HCT116 (cell line): Measurements from ENCODE around the gene PSMD5. TPM values are rescaled to one million over a fixed set of nuclear protein-coding genes. Genes with fewer than 3 reads are reported as not detected.

Experiments
- ATAC-seq: fragments of 200-7000 bp; cut with Tn5 transposase; 2 replicates; pipeline ENCODE4 v1.9.1; 2020; ENCODE audit warnings: mild to moderate bottlenecking, moderate library complexity
- BruUV-seq: library from RNA; stranded (reverse); fragments of 400-500 nt; replicated peaks from 2 replicates; lab custom pipeline; 2021; lab: Mats Ljungman, UMichigan
- CTCF ChIA-PET: fragments of 300-600 bp; sonication (Branson Sonifier 250); formaldehyde crosslinking; loops from one replicate; lab custom pipeline; 2021; ENCODE audit warnings: antibody characterized with exemption; lab: Charles Lee
- POLR2A ChIA-PET: fragments of 300-600, 350-600 bp; sonication (Branson Sonifier 250); formaldehyde crosslinking; loops from one replicate; lab custom pipeline; 2021; ENCODE audit warnings: antibody characterized with exemption; lab: Charles Lee
- RAD21 ChIA-PET, 2 experiments: fragments of 300-600 bp; sonication (Branson Sonifier 250); formaldehyde crosslinking; loops; one replicate each; lab custom pipeline; 2023; ENCODE audit warnings: low total read pairs in 2 of 2; ENCODE audit not compliant: uncharacterized antibody in 2 of 2, unreplicated experiment in 2 of 2, low non-redundant PET in 1 of 2; lab: Charles Lee
- DNase-seq: peaks from one replicate; pipeline ENCODE4 v3.0.0-alpha.2; 2010; ENCODE audit warnings: low read depth, low spot score
- H2AFZ ChIP-seq: fragments of 200-600 bp; shearing (Covaris generic), sonication (generic); 2 replicates; pipeline ENCODE4 v1.6.1; 2017; ENCODE audit warnings: low read depth, mixed run types, mixed read lengths, antibody characterized with exemption, low read length; ENCODE audit not compliant: poor library complexity, severe bottlenecking
- H3K27ac ChIP-seq: 2 replicates; pipeline ENCODE4 v1.5.1; 2012; ENCODE audit warnings: low read depth, low read length
- H3K27me3 ChIP-seq: fragments of 200-600 bp; sonication (generic); 2 replicates; pipeline ENCODE4 v1.6.1; 2016; ENCODE audit warnings: mixed run types, low read length, mixed read lengths; ENCODE audit not compliant: insufficient read depth
- H3K36me3 ChIP-seq, 2 experiments: fragments of 200-500 bp in 1 of 2; fragments of 200-600 bp in 1 of 2; sonication (Bioruptor generic) in 1 of 2; sonication (generic) in 1 of 2; 2 replicates each; pipeline versions ENCODE4 v1.5.1 to v1.6.1; 2014 to 2016; ENCODE audit warnings: low read length in 2 of 2, inconsistent platforms in 1 of 2, mixed read lengths in 1 of 2, mixed run types in 1 of 2; ENCODE audit not compliant: insufficient read depth in 2 of 2, control insufficient read depth in 1 of 2
- H3K4me1 ChIP-seq, 2 experiments: fragments of 200-600 bp in 1 of 2; sonication (generic) in 1 of 2; 2 replicates each; pipeline versions ENCODE4 v1.5.1 to v1.6.1; 2012 to 2017; ENCODE audit warnings: low read length in 2 of 2, inconsistent platforms in 1 of 2, mild to moderate bottlenecking in 1 of 2, mixed read lengths in 1 of 2, mixed run types in 1 of 2, moderate library complexity in 1 of 2; ENCODE audit not compliant: insufficient read depth in 2 of 2, control insufficient read depth in 1 of 2
- H3K4me2 ChIP-seq: fragments of 200-600 bp; sonication (generic); 2 replicates; pipeline ENCODE4 v1.6.1; 2017; ENCODE audit warnings: mixed run types, low read length, mixed read lengths
- H3K4me3 ChIP-seq, 2 experiments: fragments of 200-600 bp in 1 of 2; sonication (generic) in 1 of 2; replicated peaks in 1 of 2; 2 replicates each; pipeline ENCODE4 v1.5.1; 2011 to 2016; ENCODE audit warnings: low read length in 2 of 2, control low read depth in 1 of 2, low read depth in 1 of 2, mild to moderate bottlenecking in 1 of 2, mixed read lengths in 1 of 2, mixed run types in 1 of 2
- H3K79me2 ChIP-seq: fragments of 200-600 bp; sonication (generic); 2 replicates; pipeline ENCODE4 v1.6.1; 2017; ENCODE audit warnings: mild to moderate bottlenecking, mixed run types, low read length, moderate library complexity, mixed read lengths; ENCODE audit not compliant: insufficient read depth
- H3K9ac ChIP-seq: fragments of 200-600 bp; sonication (generic); 2 replicates; pipeline ENCODE4 v1.6.1; 2016; ENCODE audit warnings: low read length, mixed read lengths
- H3K9me2 ChIP-seq: fragments of 200-600 bp; sonication (generic), shearing (Covaris generic); 2 replicates; pipeline ENCODE4 v1.6.1; 2017; ENCODE audit warnings: mixed run types, mild to moderate bottlenecking, moderate library complexity; ENCODE audit not compliant: insufficient read depth
- H3K9me3 ChIP-seq, 2 experiments: fragments of 200-500 bp in 1 of 2; fragments of 200-600 bp in 1 of 2; sonication (Bioruptor generic) in 1 of 2; sonication (generic) in 1 of 2; 2 replicates each; pipeline ENCODE4 v1.6.1; 2014 to 2017; ENCODE audit warnings: low read length in 2 of 2, mixed read lengths in 2 of 2, inconsistent platforms in 1 of 2, low read depth in 1 of 2, mild to moderate bottlenecking in 1 of 2, mixed run types in 1 of 2, moderate library complexity in 1 of 2; ENCODE audit not compliant: control insufficient read depth in 1 of 2, insufficient read depth in 1 of 2
- H4K20me1 ChIP-seq: fragments of 200-600 bp; sonication (generic), shearing (Covaris generic); 2 replicates; pipeline ENCODE4 v1.6.1; 2017; ENCODE audit warnings: mixed run types, mild to moderate bottlenecking, moderate library complexity; ENCODE audit not compliant: insufficient read depth
- EGR1 ChIP-seq: IDR thresholded peaks from 2 replicates; pipeline ENCODE4 v1.6.1; 2012; ENCODE audit warnings: low read depth
- ELF1 ChIP-seq: IDR thresholded peaks from 2 replicates; pipeline ENCODE4 v1.6.1; 2012; ENCODE audit warnings: low read depth, borderline replicate concordance
- intact Hi-C: fragments of 100-400 bp; cut with micrococcal nuclease; formaldehyde crosslinking; loops from 2 replicates; pipeline ENCODE4 v1.10.0; 2022
- total RNA-seq: library from RNA; stranded (reverse); gene quantifications from one replicate; pipeline ENCODE4 v1.2.1, GENCODE V29; 2021; ENCODE audit not compliant: unreplicated experiment
- TF ChIP-seq, protein P1 (sequence below): IDR thresholded peaks from 2 replicates; pipeline ENCODE4 v1.6.1; 2011; ENCODE audit warnings: mild to moderate bottlenecking, low read length, moderate library complexity; ENCODE audit not compliant: insufficient replicate concordance; ENCODE audit errors: extremely low read depth
- TF ChIP-seq, protein P2 (sequence below): IDR thresholded peaks from 2 replicates; pipeline ENCODE4 v1.6.1; 2012

PSMD5 gene
- total RNA-seq, 1 experiment from 2014 or later, result 64.3 TPM

DNA sequence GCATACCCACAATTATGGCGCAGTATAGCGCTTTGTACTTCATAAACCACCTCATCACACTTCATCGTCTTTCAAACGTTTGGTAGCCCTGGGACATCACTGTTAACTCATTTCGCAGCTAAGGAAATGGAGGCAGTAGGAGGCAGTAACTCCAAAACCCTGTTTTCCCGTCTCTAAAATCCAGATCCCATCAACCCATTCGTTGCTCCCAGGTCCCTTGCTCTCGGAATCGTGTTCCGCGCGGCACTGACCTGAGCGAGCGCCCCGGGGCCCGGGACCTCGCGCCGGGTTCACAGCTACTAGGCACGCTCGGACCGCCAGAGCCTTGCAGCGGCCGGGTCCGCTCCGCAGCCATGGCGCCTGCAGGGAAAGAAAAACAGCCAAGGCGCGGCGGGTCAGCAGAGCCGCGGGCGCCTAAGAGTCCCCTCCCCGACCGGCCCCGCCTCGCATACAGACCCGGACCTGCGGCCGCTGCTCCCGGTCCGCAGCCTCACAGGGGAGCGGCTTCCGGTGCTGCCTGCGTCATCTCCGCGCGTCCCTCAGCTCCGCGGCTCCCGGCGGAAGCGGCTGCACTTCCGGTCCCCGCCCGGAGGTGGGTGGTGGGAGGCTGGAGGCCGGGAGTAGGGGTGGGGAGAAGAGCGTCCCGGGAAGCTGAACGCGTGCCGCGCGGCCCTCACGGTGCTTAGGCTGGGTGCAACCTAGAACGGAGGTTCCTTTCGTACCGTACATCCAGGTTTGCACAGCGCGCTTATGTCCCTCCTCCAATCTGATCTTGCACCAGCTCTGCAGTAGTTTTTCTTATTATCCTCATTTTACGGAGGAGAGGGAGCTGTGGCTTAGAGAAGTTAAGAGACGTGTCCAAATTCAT is 49.6 kb downstream of the PSMD5 start, which contains the start of gene FBXW2 (continued):
- TF ChIP-seq, protein P1, sequence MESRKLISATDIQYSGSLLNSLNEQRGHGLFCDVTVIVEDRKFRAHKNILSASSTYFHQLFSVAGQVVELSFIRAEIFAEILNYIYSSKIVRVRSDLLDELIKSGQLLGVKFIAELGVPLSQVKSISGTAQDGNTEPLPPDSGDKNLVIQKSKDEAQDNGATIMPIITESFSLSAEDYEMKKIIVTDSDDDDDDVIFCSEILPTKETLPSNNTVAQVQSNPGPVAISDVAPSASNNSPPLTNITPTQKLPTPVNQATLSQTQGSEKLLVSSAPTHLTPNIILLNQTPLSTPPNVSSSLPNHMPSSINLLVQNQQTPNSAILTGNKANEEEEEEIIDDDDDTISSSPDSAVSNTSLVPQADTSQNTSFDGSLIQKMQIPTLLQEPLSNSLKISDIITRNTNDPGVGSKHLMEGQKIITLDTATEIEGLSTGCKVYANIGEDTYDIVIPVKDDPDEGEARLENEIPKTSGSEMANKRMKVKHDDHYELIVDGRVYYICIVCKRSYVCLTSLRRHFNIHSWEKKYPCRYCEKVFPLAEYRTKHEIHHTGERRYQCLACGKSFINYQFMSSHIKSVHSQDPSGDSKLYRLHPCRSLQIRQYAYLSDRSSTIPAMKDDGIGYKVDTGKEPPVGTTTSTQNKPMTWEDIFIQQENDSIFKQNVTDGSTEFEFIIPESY, result peak; percentile 17
- TF ChIP-seq ELF1 (peak; percentile 91), EGR1 (peak; percentile 81)

DNA sequence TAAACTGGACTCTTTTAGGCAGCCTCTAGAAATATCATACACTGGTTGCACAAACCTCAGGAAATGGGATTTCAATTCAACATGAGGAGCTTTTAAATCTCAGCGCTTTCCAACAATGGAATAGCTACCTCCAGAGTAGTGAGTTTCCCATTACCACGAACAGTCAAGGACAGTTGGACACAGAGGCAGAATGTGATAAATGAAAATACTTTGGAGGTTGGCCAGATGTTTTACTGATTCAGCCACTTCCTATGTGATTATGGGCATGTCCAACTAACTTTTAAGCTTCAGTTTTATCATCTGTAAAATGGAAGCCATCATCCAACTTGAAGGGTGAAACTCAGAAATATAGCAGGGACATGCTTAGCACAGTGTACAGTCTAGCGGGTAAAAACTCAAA is 51.6 kb downstream of the PSMD5 start:
- Histone ChIP-seq H3K9me2 (no peaks in the 10 kb centered on the region), H3K79me2 (peaks cover 83% of the 10 kb centered on the region), H3K27ac (no peak overlapping the region), H2AFZ (no peak overlapping the region), H3K9me3 (no peaks in the 10 kb centered on the region), H3K9ac (no peak overlapping the region), H3K4me2 (peak overlapping the region; percentile 87; the same call in 1 of the 2 replicates), H3K27me3 (no peaks in the 10 kb centered on the region), H3K4me1 (peaks cover 0 to 19% of the 10 kb centered on the region in 2 experiments), H3K4me3 (no peak overlapping the region), H4K20me1 (peaks cover 7% of the 10 kb centered on the region; the same call in 1 of the 2 replicates), H3K36me3 (peaks cover 15 to 22% of the 10 kb centered on the region in 2 experiments)
- no TSS peak for BruUV-seq
- DNase-seq (no peak), ATAC-seq (no peak)
- POLR2A ChIA-PET, result no interaction called here
- intact Hi-C loops, result no loop called here
- CTCF ChIA-PET, result no interaction called here
- RAD21 ChIA-PET, result no interaction called here
- TF ChIP-seq, protein P2, sequence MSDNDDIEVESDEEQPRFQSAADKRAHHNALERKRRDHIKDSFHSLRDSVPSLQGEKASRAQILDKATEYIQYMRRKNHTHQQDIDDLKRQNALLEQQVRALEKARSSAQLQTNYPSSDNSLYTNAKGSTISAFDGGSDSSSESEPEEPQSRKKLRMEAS, result no peak
